WTC11 (cell line): ENCODE measurements around the gene ARHGAP6.

ENCODE experiments used
- CTCF ChIP-seq: fragments of 200-600 bp; IDR thresholded peaks from 2 replicates; pipeline ENCODE4 v1.8.0; 2022; ENCODE audit warnings: antibody characterized with exemption
- ESRRA ChIP-seq: sonication (generic); formaldehyde crosslinking; IDR thresholded peaks from 2 replicates; pipeline ENCODE4 v1.8.1; 2022; ENCODE audit warnings: mild to moderate bottlenecking, missing genetic modification reagents, borderline replicate concordance
- MXD4 ChIP-seq: fragments of 250-450 bp; sonication (Bioruptor Pico); IDR thresholded peaks from 2 replicates; pipeline ENCODE4 v1.8.0; 2021; ENCODE audit warnings: mild to moderate bottlenecking, moderate library complexity, borderline replicate concordance
- STAT6 ChIP-seq: sonication (generic); formaldehyde crosslinking; conservative IDR thresholded peaks from 2 replicates; pipeline ENCODE4 v1.8.1; 2023; ENCODE audit warnings: mild to moderate bottlenecking, low read depth, missing genetic modification reagents, moderate library complexity
- ZNF121 ChIP-seq: sonication (generic); formaldehyde crosslinking; IDR thresholded peaks from 2 replicates; pipeline ENCODE4 v1.8.0; 2023; ENCODE audit warnings: missing genetic modification reagents
- ZNF138 ChIP-seq: sonication (generic); formaldehyde crosslinking; conservative IDR thresholded peaks from 2 replicates; pipeline ENCODE4 v1.8.1; 2022; ENCODE audit warnings: mild to moderate bottlenecking, moderate library complexity, missing genetic modification reagents
- ZNF317 ChIP-seq: sonication (generic); formaldehyde crosslinking; IDR thresholded peaks from 2 replicates; pipeline ENCODE4 v1.8.1; 2023; ENCODE audit warnings: low read depth, mild to moderate bottlenecking, moderate library complexity, missing genetic modification reagents, borderline replicate concordance
- ZNF532 ChIP-seq: fragments of 250-450 bp; sonication (Bioruptor Pico); IDR thresholded peaks from 2 replicates; pipeline ENCODE4 v1.9.0; 2021; ENCODE audit warnings: mild to moderate bottlenecking, borderline replicate concordance
- TF ChIP-seq, protein P1 (sequence below): sonication (generic); formaldehyde crosslinking; IDR thresholded peaks from 2 replicates; pipeline ENCODE4 v1.8.1; 2022; ENCODE audit warnings: mild to moderate bottlenecking, missing genetic modification reagents, moderate library complexity, borderline replicate concordance
- TF ChIP-seq, protein P2 (sequence below): sonication (generic); formaldehyde crosslinking; IDR thresholded peaks from 2 replicates; pipeline ENCODE4 v1.8.1; 2023; ENCODE audit warnings: mild to moderate bottlenecking, missing genetic modification reagents, moderate library complexity

- TF ChIP-seq STAT6 (CRISPR knock-in tag) (no peak), CTCF (no peak), MXD4 (CRISPR knock-in tag) (no peak), ESRRA (no peak), ZNF121 (CRISPR knock-in tag) (no peak), ZNF138 (no peak), ZNF532 (CRISPR knock-in tag) (no peak), ZNF317 (CRISPR knock-in tag) (no peak)
- TF ChIP-seq, protein P1, sequence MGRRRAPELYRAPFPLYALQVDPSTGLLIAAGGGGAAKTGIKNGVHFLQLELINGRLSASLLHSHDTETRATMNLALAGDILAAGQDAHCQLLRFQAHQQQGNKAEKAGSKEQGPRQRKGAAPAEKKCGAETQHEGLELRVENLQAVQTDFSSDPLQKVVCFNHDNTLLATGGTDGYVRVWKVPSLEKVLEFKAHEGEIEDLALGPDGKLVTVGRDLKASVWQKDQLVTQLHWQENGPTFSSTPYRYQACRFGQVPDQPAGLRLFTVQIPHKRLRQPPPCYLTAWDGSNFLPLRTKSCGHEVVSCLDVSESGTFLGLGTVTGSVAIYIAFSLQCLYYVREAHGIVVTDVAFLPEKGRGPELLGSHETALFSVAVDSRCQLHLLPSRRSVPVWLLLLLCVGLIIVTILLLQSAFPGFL (CRISPR knock-in tag) = no peak
- TF ChIP-seq, protein P2, sequence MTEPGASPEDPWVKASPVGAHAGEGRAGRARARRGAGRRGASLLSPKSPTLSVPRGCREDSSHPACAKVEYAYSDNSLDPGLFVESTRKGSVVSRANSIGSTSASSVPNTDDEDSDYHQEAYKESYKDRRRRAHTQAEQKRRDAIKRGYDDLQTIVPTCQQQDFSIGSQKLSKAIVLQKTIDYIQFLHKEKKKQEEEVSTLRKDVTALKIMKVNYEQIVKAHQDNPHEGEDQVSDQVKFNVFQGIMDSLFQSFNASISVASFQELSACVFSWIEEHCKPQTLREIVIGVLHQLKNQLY (CRISPR knock-in tag) = no peak
These were observed 553.8 kb downstream of the ARHGAP6 start for GRCh38 chrX:11111947-11112346.
